Measurements from ENCODE around the gene PLPP4. TPM values are rescaled to one million over a fixed set of nuclear protein-coding genes. Genes with fewer than 3 reads are reported as not detected.

PLPP4 gene
- total RNA-seq, 2 experiments from 2014 or later: not detected

- Mint-ChIP-seq H3K27me3 (no peaks in the 10 kb centered on the region), H3K4me3 (no peak overlapping the region), H3K4me1 (ENCODE audit: low read depth) (no peaks in the 10 kb centered on the region), H3K36me3 (ENCODE audit: low read depth) (no peaks in the 10 kb centered on the region), H3K9me3 (no peaks in the 10 kb centered on the region), H3K27ac (no peak overlapping the region)
- no peaks in the 10 kb centered on the region for H3K4me1 ChIP-seq (ENCODE audit: insufficient read depth, low read length)
- no peak overlapping the region for H3K27ac ChIP-seq (ENCODE audit: low read depth in 1 of 2, low read length in 2 of 2)
- POLR2A ChIA-PET: no interaction called here
- H3K36me3 ChIP-seq (ENCODE audit: insufficient read depth, low read length): no peaks in the 10 kb centered on the region
- DNase-seq: no peak
- intact Hi-C loops (cut with DNase I, micrococcal nuclease): no loop called here
- no peaks in the 10 kb centered on the region for H3K27me3 ChIP-seq (ENCODE audit: control insufficient read depth in 1 of 2, insufficient read depth in 2 of 2, low read length in 2 of 2)
- no peak for TF ChIP-seq CTCF (IDR thresholded peaks at IDR 0.05)
- ATAC-seq (ENCODE audit: poor library complexity): no peak
- H3K4me3 ChIP-seq (ENCODE audit: low read length): no peak overlapping the region
- CTCF ChIA-PET: no interaction called here
- peaks cover 0 to 8% of the 10 kb centered on the region in 2 experiments for H3K9me3 ChIP-seq (ENCODE audit: control insufficient read depth in 1 of 2, insufficient read depth in 1 of 2, low read length in 2 of 2)
Observed at GRCh38 chr10:120492346-120492745, 35.3 kb downstream of the PLPP4 start.

GRCh38 chr10:120493411-120494312, 36.6 kb downstream of the PLPP4 start:
- no peaks in the 10 kb centered on the region for H3K27me3 Mint-ChIP-seq
- H3K4me1 Mint-ChIP-seq (ENCODE audit: low read depth): no peaks in the 10 kb centered on the region
- no peaks in the 10 kb centered on the region for H3K36me3 Mint-ChIP-seq (ENCODE audit: low read depth)
- TF ChIP-seq CTCF (IDR thresholded peaks at IDR 0.05): no peak
- ChIA-PET CTCF (no interaction called here), POLR2A (no interaction called here)
- H3K27ac ChIP-seq (ENCODE audit: low read depth in 1 of 2, low read length in 2 of 2): no peak overlapping the region
- no peak overlapping the region for H3K4me3 ChIP-seq (ENCODE audit: low read length)
- ATAC-seq (ENCODE audit: poor library complexity): no peak
- H3K9me3 ChIP-seq (ENCODE audit: control insufficient read depth in 1 of 2, insufficient read depth in 1 of 2, low read length in 2 of 2): peaks cover 0 to 8% of the 10 kb centered on the region in 2 experiments
- no peaks in the 10 kb centered on the region for H3K9me3 Mint-ChIP-seq
- intact Hi-C loops (cut with DNase I, micrococcal nuclease): no loop called here
- H3K27me3 ChIP-seq (ENCODE audit: control insufficient read depth in 1 of 2, insufficient read depth in 2 of 2, low read length in 2 of 2): no peaks in the 10 kb centered on the region
- no peak for DNase-seq
- no peaks in the 10 kb centered on the region for H3K36me3 ChIP-seq (ENCODE audit: insufficient read depth, low read length)
- H3K4me3 Mint-ChIP-seq: no peak overlapping the region
- no peaks in the 10 kb centered on the region for H3K4me1 ChIP-seq (ENCODE audit: insufficient read depth, low read length)
- no peak overlapping the region for H3K27ac Mint-ChIP-seq

- Histone ChIP-seq H3K27ac (ENCODE audit: low read depth in 1 of 2, low read length in 2 of 2) (no peak overlapping the region), H3K36me3 (ENCODE audit: insufficient read depth, low read length) (no peaks in the 10 kb centered on the region), H3K4me3 (ENCODE audit: low read length) (no peak overlapping the region), H3K4me1 (ENCODE audit: insufficient read depth, low read length) (no peaks in the 10 kb centered on the region), H3K9me3 (ENCODE audit: control insufficient read depth in 1 of 2, insufficient read depth in 1 of 2, low read length in 2 of 2) (peaks cover 0 to 8% of the 10 kb centered on the region in 2 experiments), H3K27me3 (ENCODE audit: control insufficient read depth in 1 of 2, insufficient read depth in 2 of 2, low read length in 2 of 2) (no peaks in the 10 kb centered on the region)
- no peak overlapping the region for H3K27ac Mint-ChIP-seq
- H3K27me3 Mint-ChIP-seq: no peaks in the 10 kb centered on the region
- no peak overlapping the region for H3K4me3 Mint-ChIP-seq
- no peak for TF ChIP-seq CTCF (IDR thresholded peaks at IDR 0.05)
- DNase-seq (no peak), ATAC-seq (ENCODE audit: poor library complexity) (no peak)
- H3K9me3 Mint-ChIP-seq: no peaks in the 10 kb centered on the region
- ChIA-PET CTCF (no interaction called here), POLR2A (no interaction called here)
- intact Hi-C loops (cut with DNase I, micrococcal nuclease): no loop called here
- no peaks in the 10 kb centered on the region for H3K36me3 Mint-ChIP-seq (ENCODE audit: low read depth)
- H3K4me1 Mint-ChIP-seq (ENCODE audit: low read depth): no peaks in the 10 kb centered on the region
Observed at GRCh38 chr10:120494313-120494710, 37.3 kb downstream of the PLPP4 start.

All from CD4-positive, alpha-beta T cell (primary cell).